ENCODE measurements around the gene WIPF3. TPM values are rescaled to one million over a fixed set of nuclear protein-coding genes. Genes with fewer than 3 reads are reported as not detected.

Gene WIPF3
- total RNA-seq, 6 experiments from 2014 or later = not detected

DNA sequence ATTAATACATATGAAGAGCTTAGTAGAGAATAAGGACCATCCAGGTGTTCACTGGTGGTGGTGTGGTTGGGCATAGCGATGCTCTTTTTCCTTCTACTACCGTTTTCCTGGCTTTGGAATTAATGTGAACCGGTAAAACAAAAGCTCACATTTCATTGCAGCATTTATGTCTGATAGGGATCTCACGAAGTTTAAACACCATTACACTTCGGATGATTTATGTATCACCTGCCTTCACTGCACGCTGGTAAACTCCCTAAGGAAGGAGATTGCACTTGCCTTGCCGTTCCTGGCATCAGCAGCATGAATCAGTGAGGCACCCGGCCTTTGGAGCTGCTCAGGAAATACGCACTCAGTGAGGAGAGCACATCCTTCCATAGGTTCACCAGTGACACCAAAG lies 47.5 kb downstream of the WIPF3 start:
- Mint-ChIP-seq H3K27ac (no peak overlapping the region), H3K27me3 (ENCODE audit: insufficient read depth) (peaks cover 17% of the 10 kb centered on the region), H3K9me3 (no peaks in the 10 kb centered on the region), H3K4me3 (no peak overlapping the region), H3K36me3 (ENCODE audit: low read depth) (no peaks in the 10 kb centered on the region), H3K4me1 (ENCODE audit: low read depth) (peaks cover 3% of the 10 kb centered on the region; the same call in 1 of the 2 replicates)
- no peak for DNase-seq
- TF ChIP-seq, protein P1, sequence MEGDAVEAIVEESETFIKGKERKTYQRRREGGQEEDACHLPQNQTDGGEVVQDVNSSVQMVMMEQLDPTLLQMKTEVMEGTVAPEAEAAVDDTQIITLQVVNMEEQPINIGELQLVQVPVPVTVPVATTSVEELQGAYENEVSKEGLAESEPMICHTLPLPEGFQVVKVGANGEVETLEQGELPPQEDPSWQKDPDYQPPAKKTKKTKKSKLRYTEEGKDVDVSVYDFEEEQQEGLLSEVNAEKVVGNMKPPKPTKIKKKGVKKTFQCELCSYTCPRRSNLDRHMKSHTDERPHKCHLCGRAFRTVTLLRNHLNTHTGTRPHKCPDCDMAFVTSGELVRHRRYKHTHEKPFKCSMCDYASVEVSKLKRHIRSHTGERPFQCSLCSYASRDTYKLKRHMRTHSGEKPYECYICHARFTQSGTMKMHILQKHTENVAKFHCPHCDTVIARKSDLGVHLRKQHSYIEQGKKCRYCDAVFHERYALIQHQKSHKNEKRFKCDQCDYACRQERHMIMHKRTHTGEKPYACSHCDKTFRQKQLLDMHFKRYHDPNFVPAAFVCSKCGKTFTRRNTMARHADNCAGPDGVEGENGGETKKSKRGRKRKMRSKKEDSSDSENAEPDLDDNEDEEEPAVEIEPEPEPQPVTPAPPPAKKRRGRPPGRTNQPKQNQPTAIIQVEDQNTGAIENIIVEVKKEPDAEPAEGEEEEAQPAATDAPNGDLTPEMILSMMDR (IDR thresholded peaks at IDR 0.05) = no peak

DNA sequence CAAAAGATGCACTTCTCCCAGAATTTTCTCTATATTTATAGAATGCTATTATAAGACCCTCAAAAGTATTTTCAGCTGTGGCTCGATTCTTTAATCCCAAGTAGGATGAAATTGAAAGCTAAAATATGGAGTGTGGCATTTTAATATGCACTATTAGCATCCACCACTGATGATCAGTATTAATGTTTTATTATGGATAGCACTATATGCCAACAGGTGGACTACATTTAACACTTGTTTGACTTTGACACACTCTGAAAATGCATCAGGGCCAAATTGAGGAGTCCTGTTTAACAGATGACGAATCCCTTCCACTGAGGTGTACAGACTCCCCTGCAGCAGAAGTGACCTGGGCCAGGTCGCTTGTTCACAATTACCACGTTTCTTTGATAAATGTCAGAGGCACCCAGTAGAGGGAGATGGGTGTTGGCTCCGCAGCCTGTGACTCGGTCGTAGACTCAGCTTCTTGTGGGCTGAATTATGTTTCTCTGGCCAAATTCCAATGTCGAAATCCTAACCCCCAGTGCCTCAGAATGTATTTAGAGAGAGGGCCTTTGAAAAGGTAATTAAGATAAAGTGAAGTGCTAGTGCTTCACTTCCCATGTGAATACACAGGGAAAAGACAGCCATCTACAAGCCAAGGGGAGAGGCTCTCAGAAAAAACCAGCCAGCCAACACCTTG lies 48.1 kb downstream of the WIPF3 start:
- H3K4me1 Mint-ChIP-seq (ENCODE audit: low read depth) = peaks cover 6% of the 10 kb centered on the region; the same call in 1 of the 2 replicates
- no peak for DNase-seq
- no peak overlapping the region for H3K27ac Mint-ChIP-seq
- no peak overlapping the region for H3K4me3 Mint-ChIP-seq
- TF ChIP-seq, protein P1 (IDR thresholded peaks at IDR 0.05) = no peak
- H3K27me3 Mint-ChIP-seq (ENCODE audit: insufficient read depth) = peaks cover 19% of the 10 kb centered on the region
- no peaks in the 10 kb centered on the region for H3K9me3 Mint-ChIP-seq
- H3K36me3 Mint-ChIP-seq (ENCODE audit: low read depth) = no peaks in the 10 kb centered on the region

DNA sequence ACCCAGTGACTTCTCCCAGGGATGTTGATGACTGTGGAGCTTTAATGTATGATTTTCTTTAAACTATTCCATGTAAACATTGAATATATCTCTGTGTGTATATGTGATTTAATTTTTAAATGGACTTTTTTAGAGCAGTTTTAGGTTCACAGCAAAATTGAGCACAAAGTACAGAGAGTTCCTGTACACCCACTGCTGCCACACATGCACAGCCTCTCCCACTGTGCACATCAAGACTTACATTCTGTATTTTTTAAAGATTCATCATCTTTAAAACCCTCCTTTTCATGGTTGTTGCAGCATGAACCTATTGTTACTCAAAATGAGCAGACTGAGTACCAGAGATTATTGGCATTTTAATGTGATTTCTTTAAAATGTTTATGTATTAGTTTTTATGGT lies 51.3 kb downstream of the WIPF3 start:
- Mint-ChIP-seq H3K9me3 (no peaks in the 10 kb centered on the region), H3K27me3 (ENCODE audit: insufficient read depth) (peaks cover 17% of the 10 kb centered on the region), H3K27ac (no peak overlapping the region), H3K4me3 (no peak overlapping the region), H3K36me3 (ENCODE audit: low read depth) (no peaks in the 10 kb centered on the region), H3K4me1 (ENCODE audit: low read depth) (peaks cover 6% of the 10 kb centered on the region; the same call in 1 of the 2 replicates)
- no peak for DNase-seq
- TF ChIP-seq, protein P1 (IDR thresholded peaks at IDR 0.05) = no peak

DNA sequence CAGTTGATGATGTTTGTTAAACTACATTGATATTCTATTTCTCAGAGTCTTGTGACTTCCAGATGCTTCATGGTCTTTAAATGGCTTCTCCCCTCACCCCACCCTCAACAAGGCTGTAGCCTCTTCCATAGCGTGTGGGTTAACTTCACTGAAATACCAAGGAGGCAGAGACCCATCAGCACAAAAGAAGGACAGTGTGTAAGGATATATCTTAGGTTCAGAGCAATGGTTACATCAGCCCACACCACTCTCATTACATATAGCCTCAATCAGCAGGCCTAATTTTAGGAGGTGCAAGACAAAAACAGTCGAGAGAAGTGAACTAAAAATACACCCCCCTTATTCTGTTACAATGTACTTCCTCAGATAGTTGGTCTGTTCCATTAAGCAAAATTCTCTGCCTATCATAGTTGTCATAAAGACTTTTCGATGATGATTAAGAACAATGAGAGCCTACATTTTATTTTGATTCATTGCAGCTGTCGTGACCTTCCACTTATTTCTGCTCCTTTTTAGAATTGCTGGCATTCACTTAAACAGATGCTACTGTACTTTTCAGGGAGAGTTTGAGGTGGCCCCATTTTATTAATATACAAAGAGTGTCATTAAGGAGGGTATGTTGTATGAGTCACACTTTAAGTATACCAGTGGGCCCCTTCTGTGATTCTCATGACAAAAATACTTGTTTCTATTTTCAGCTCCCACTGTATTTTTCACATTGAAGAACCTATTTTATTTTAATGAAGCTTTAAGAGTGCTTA lies 52.1 kb downstream of the WIPF3 start:
- DNase-seq = no peak
- peaks cover 6% of the 10 kb centered on the region; the same call in 1 of the 2 replicates for H3K4me1 Mint-ChIP-seq (ENCODE audit: low read depth)
- no peak overlapping the region for H3K4me3 Mint-ChIP-seq
- TF ChIP-seq, protein P1 (IDR thresholded peaks at IDR 0.05) = no peak
- no peak overlapping the region for H3K27ac Mint-ChIP-seq
- H3K9me3 Mint-ChIP-seq = no peaks in the 10 kb centered on the region
- peaks cover 11% of the 10 kb centered on the region for H3K27me3 Mint-ChIP-seq (ENCODE audit: insufficient read depth)
- no peaks in the 10 kb centered on the region for H3K36me3 Mint-ChIP-seq (ENCODE audit: low read depth)

DNA sequence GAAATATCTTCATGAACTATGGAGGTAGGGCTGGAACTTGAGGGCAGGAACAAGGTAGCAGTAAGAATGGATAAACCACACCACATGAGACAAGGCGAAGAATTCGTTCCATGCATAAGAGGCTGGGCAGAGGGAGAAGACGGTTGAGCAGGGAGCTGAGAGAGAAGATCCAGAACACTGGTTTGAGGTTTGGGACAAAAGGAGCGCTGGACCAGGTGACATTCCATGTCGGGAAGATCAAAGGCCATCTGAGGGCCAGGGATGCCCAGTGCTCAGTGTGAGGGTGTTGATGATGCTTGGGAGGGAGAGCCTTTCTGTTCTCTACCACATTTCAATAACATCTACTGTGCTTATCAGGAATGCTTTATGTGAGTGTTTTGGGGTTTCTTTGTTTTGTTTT lies 52.8 kb downstream of the WIPF3 start:
- H3K4me1 Mint-ChIP-seq (ENCODE audit: low read depth) = peaks cover 6% of the 10 kb centered on the region; the same call in 1 of the 2 replicates
- H3K27ac Mint-ChIP-seq = no peak overlapping the region
- no peak overlapping the region for H3K4me3 Mint-ChIP-seq
- H3K36me3 Mint-ChIP-seq (ENCODE audit: low read depth) = no peaks in the 10 kb centered on the region
- TF ChIP-seq, protein P1 (IDR thresholded peaks at IDR 0.05) = no peak
- H3K9me3 Mint-ChIP-seq = no peaks in the 10 kb centered on the region
- no peak for DNase-seq
- H3K27me3 Mint-ChIP-seq (ENCODE audit: insufficient read depth) = peaks cover 10% of the 10 kb centered on the region

Data from HFFc6 (cell line).